Thyroid gland (tissue), 4 donors: Measurements from ENCODE around the gene RNF19B.

Experiments used
- CTCF ChIP-seq, 6 experiments: fragments of 200-600 bp in 3 of 6; fragments of 450-650 bp in 3 of 6; sonication (generic) in 3 of 6; IDR thresholded peaks; one replicate each; pipeline ENCODE4 v1.5.1; 2016 to 2019; ENCODE audit warnings: antibody characterized with exemption in 6 of 6, mild to moderate bottlenecking in 2 of 6, inconsistent platforms in 1 of 6, moderate library complexity in 1 of 6
- POLR2A ChIP-seq, 2 donors: fragments of 450-650 bp; IDR thresholded peaks; one replicate each; pipeline ENCODE4 v1.6.1; 2017; ENCODE audit warnings: antibody characterized with exemption in 2 of 2, mild to moderate bottlenecking in 2 of 2, moderate library complexity in 1 of 2

DNA sequence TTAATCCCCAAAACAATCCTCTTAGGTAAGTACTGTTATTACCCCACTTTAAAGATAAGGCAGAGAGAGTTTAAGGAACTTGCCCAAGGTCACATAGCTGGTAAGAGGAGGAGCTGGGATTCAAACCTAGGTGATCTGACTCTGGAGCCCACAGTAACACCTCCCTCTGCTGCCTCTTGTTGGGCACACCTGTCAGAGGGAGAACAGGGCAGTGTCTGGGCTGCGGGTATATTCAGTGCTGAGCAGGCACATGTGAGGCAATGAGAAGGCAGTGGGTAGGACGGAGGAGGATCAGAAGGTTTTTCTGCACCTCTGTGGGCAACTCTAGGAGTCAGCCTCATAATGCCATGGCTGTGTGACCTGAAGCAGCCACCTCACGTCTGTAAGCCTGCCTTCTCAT is 76.5 kb downstream of the RNF19B start:
- TF ChIP-seq CTCF (IDR thresholded peaks at IDR 0.05) (no peak), POLR2A (IDR thresholded peaks at IDR 0.05) (no peak)
